Activated CD4-positive, alpha-beta T cell treated with anti-CD3 and anti-CD28 coated beads, Interleukin-2, amount 50 U/mL, for 48 hours (primary cell): ENCODE data around the gene TRANK1.

Experiments
- DNase-seq, 2 experiments: peaks; one replicate each; pipeline ENCODE4 v3.0.0-alpha.2; 2020

The TRANK1 gene

DNA sequence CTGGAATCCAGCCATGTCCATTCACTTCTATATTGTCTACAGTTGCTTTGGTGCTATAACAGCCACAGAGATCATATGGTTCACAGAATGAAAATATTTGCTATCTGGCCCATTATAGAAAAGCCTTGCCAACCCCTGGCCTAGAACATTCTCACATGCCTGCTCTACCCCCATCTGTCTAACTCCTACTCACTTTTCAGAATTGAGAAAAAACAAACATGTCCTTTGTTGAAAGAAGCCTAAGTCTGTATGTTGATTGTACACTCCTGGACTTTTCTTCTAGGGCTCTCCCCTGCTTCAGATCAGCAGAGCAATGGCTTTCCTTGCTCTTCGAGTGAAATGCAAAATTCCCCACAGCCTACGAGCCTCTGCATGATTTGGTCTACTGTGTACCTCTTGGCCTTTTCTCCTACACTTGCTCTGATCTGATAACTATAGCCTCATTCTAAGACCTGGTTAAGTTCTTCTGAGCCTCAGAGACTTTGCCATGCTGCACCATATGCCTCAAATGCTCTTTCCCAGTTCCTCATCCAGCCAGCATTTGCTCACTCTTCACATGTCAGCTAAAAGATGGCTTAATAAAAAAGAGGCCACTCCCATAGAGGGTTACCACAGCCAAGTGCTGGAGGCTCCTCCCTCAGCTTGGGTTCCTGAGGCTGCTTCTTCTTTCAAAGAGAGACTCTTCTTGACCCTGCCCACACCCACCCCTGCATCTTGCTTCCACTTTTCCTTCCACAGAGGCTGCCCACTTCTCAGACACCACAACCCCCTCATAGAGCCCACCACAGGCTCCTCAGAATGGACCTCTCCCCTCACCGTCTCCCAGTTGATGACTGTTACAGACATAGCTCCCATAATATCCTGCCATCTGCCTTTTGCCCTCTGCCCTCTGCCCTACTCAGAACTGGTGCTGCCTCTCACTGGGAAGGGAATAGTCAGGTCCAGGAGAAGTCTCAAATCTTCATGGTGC, 157.6 kb downstream of the TRANK1 start:
- DNase-seq: no peak

DNA sequence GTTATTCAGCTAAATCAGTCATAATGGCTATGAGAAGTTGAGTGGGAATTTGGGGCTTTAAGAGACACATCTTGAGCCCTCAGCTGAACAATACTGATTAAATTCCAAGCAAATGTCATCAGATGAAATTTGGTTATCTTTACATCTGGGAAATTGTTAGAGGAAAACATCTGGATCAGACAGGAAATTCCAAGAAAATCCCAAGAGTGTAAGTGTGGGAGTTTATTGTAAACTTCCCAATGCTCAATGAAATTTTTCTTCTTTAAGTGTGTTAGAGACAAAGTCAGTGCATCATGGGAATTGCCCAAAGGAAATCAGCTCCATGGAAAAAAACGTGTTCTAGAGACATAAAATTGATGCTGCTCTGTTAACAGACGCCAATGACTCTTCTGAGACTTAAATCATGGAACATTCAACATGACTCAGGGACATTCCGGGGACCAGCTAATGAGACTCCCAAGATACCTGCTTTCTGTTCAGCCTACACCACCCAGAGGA, 160.7 kb downstream of the TRANK1 start:
- no peak for DNase-seq

GRCh38 chr3:36777424-36778218, 167.2 kb downstream of the TRANK1 start:
- DNase-seq: no peak
